ENCODE measurements around the gene ERO1B.
A peak's percentile ranks its signal among the peaks of the same experiment; 100 is the strongest.
"Not testable (repeated sequence)": the region's sequence is repeated elsewhere in the genome, so short reads cannot be mapped to it uniquely, and the experiment has no call there.

The ERO1B gene, protein sequence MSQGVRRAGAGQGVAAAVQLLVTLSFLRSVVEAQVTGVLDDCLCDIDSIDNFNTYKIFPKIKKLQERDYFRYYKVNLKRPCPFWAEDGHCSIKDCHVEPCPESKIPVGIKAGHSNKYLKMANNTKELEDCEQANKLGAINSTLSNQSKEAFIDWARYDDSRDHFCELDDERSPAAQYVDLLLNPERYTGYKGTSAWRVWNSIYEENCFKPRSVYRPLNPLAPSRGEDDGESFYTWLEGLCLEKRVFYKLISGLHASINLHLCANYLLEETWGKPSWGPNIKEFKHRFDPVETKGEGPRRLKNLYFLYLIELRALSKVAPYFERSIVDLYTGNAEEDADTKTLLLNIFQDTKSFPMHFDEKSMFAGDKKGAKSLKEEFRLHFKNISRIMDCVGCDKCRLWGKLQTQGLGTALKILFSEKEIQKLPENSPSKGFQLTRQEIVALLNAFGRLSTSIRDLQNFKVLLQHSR

DNA sequence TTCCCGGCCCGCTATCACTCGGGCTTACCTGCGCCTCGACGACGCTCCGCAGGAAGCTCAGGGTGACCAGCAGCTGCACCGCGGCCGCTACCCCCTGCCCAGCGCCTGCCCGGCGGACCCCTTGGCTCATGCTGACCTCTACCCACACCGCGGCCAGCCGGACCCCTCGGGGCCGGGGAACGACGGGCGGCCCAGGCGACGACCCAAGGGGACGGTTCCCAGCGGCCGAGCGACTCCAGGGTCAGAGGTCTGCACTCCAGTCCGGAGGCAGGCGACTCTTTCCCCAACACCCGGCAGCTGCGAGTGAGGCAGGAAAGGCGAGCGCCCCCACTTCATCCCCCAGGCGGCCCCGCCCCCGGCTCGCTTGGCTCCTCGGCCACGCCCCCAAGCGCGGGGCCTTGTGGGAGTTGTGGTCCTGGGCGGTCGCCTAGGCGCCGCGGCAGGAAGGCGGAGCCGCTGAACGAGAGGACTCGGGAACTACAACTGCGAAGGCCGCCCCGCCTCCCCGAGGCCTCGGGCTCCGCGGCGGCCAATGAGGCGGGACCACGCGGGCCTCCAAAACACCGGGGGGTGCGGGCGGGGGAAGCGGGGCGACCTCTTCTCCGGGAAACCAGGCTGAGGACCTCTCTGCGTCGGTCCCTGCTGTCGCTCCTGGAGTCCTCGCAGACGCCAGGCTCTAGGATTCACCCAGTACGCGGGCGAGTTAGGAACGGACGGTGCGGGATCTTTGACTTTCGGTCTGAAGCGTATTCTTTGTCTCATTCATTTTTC, at the start of gene ERO1B:
TSS of gene ERO1B (minus strand) at position 305 of the 771 bp plus-strand sequence. CDS start at position 130, 175 bp downstream.
- DNase-seq: peak; percentile 95

DNA sequence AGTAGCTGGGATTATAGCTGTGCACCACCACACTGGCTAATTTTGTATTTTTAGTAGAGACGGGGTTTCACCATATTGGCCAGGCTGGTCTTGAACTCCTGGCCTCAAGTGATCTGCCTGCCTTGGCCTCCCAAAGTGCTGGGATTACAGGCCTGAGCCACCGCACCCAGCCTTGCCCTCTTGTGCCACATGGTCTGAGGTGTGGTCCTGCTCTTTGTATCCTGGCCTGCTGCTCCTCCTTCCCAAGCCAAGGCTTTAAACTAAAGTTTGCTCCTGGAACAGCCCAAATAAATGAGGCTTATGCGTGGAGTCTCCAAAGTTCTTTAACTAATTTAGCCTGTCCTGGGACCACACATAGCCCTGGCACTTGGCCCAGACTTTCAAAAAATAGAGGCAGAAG, 49.7 kb upstream of the ERO1B start:
- not testable (repeated sequence) for DNase-seq

DNA sequence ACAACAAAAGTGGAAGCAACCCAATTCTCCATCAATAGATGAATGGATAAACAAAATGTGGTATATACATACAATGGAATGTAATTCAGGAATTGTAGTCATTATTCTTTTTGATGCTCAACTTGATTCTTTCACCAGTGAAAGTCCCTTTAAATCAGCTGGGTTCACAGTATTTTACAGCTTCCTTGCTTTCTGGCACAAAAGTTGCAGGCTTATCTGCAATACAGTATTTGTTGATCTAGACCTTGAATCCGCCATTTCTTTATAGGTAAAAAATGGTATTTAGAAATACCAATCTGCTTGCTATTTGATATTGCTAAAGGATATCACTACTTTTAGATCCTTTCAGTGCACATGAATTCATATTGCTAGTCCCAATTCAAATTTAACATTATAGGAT, 44.7 kb upstream of the ERO1B start:
- no peak for DNase-seq

DNA sequence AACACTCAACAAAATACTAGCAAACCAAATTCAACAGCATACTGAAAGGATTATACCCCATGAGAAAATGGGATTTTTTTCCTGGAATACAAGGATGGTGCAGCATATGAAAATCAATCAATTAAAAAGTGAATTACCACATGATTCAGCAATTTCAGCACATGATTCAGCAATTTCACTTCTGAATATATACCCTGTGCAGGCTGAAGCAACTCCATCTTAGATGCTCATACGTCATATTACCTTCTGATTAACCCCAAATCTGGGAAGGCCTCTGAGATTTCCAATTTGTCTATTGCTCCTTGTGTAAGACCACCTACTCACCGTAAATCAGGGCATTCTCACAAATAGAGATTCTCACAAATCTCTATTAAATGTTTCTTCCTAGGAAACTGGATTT, 43.8 kb upstream of the ERO1B start:
- no peak for DNase-seq

DNA sequence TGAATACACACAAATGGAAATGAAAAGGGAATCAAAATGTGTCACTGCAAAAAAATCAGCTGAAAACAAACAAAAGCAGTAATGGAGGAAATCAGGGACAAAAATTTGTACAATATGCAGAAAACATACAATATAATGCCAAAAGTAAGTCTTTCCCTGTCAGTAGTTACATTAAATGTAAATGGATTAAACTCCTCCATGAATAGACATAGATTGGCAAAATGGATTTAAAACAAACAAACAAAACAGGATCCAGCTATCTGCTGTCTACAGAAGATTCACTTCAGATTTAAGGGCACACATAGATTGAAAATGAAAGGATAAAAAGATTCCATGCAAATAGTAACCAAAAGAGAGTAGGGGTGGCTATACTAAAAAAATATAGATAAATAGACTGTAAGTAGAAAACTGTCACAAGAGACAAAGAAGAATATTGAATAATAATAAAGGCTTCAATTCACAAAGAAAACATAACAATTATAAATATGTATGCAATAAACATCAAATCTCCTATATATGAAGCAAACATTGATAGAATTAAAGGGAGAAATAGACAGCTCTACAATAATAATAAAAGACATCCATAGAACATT, 42.2 kb upstream of the ERO1B start:
- DNase-seq: no peak

DNA sequence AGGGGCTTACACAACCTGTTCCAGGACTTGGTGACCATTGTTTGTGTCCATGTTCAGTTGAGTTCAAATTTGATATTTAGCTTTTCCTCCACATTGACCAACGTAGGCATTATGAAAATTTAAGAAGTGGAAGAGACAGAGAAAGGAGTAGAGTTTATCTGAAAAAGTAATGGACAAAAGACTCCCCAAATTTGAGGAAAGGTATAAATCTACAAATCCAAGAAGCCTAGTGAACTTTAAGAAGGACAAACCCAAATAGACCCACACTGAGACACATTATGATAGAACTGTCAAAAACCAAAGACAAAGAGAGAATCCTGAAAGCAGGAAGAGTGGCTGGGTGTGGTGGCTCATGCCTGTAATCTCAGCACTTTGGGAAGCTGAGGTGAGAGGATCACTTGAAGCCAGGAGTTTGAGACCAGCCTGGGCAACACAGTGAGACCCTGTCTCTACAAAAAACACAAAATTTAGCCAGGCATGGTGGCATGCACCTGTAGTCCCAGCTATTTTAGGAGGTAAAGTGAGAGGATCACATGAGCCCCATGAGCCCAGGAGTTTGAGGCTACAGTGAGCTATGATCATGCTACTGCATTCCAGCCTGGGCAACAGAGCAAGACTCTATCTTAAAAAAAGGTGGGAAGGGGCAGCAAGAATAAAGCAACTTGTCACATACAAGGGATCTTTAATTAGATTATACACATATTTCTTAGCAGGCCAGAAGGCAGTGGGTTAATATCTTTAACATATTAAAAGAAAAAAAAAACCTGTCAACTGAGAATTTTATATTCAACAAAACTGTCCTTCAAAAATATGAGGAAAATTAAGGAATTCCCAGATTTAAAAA, 41.0 kb upstream of the ERO1B start:
- DNase-seq: no peak

DNA sequence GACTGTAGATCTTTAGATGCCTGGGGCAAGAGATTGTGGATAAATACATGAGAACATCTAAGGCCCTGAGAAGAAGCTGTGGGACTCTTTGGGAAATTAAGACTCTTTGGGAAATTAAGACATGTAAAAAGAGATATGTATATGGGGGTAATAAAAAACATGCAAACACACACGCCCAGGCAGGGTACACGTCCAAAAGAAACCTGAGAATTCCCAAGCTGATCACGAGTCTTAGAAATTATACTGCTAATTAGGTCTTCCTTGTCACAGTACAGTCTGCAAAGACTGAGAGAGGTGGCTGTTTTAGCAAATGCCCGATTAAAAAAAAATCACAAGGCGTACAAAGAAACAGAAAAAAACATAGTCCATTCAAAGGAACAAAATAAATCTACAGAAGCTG, 39.3 kb upstream of the ERO1B start:
- no peak for DNase-seq

DNA sequence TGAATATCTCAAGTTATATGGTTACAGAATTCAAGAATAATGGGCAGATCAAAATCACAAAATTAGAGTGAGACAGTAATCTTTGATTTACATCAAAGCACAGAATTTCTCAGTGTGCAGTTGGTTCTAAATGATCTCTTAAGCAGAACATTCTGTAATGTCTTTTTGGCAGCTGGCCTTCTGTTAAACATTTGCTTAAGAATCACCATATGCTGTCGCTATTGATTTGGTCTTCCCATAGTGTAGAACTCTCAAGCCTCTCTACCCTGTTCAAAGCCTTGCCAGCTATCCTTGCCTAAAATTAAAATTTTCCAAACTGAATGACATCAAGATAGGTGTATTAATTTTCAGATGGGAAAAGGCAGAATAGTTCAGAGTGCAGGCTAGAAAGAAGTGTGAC, 38.9 kb upstream of the ERO1B start:
- DNase-seq: no peak

DNA sequence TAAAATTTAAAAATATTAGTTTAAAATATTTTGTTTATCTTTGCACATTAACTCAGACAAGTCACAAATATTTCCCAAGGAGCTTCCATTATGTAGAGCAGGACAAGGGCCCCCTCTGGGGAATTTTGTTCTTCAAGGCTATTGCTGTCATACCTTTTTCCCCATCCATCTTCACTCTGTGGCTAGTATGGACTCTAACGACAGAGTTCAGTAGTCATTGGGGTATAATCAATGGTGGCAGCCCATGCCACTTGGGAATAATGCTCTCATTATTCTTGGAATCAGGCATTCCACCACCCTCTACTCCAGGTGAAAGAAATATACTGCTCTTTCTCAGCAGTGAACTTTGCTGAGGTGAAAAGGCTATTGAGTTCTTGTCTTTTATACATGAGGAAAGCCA, 38.5 kb upstream of the ERO1B start:
- no peak for DNase-seq

DNA sequence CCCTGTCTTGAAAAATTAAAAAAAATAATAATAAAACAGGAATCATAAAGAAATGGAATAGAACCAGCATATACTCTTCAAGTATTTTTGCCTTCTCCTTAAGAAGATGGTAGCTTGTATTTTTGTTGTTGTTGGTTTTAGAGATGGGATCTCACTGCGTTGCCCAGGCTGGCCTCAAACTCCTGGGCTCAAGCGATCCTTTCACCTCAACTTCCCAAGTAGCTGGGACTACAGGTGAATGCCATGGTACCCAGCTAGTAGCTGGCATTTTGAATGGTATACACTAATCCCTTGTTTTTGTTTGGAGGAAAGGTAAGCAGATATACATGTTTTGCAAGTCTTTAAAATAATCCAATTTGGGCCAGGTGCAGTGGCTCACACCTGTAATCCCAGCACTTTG, 34.7 kb upstream of the ERO1B start:
- DNase-seq: no peak

DNA sequence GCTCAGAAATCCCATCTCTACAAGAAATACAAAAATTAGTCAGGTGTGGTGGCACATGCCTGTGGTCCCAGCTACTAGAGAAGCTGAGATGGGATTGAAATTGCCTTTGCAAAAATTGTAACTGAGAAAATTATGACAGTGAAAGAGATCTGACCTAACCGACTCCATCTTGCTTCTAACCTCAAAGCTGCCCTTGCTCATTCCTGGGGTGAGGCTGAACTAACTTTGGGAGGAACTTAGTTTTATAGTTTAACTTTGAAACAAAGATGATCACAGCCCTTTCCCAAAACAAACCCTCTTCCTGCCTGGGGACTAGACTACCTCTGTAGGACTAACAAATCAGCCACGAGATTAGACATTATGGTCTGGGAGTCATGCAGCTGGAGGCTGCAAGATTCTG, 33.8 kb upstream of the ERO1B start:
- DNase-seq: no peak

DNA sequence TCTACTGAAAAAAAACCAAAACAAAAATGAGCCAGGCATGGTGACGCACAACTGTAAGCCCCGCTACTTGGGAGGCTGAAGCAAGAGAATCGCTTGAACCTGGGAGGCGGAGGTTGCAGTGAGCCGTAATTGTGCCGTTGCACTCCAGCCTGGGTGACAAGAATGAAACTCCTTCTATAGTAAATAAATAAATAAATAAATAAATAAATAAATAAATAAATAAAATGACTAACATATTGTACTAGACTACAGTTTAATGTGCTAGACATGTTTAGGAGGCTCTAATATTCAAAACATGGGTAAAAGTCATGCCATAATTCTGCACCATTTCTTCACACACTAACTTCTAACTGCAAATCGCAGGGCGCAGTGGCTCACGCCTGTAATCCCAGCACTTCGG, 33.3 kb upstream of the ERO1B start:
- DNase-seq: no peak

DNA sequence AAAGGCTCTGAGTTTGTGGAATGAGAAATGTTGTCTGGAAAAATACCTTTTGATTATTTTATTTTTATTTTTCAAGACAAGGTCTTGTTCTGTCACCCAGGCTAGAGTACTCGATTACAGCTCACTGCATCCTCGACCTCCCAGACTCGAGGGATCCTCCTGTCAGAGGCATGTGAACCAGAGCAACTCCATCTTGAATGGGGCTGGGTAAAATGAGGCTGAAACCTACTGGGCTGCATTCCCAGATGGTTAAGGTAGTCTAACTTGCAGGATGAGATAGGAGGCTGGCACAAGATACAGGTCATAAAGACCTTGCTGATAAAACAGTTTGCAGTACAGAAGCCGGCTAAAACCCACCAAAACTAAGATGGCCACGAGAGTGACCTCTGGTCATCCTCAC, 32.3 kb upstream of the ERO1B start:
- not testable (repeated sequence) for DNase-seq

DNA sequence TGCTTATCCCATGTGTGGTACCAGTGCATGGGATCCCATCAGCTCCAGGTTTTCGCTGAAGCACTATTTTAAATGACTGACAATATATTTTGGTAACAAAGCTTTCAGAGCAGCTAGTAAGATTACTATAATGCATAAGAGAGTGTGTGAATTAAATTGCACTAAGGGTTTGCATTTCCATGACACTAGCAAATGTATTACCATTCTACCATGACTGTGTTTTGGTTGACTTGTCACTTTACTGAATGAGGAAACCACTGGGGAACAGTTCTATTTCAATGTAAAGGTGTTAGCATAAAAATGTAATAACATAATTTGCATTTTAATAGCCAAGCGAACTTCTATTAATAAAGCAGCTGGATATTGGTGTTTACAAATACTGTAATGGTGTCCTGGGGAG, 31.7 kb upstream of the ERO1B start:
- no peak for DNase-seq

DNA sequence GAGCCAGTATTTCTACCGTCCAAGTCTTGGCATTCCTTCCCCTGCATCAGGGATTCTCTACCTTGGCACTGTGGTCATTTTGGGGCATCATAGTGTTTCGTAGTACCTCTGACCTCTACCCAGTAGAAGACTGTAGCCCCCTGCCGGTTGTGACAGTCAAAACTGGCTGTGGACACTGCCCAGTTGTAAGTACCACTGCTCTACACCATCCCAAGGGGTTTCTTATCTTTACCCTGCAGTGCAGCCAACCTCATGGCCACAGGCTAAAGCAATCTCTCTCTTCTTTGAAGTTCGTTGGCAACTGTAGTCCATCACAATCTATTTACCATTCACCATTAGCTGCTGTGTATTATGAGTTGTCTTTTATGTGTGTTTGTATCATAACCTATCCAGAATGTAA, 29.3 kb upstream of the ERO1B start:
- DNase-seq: no peak

DNA sequence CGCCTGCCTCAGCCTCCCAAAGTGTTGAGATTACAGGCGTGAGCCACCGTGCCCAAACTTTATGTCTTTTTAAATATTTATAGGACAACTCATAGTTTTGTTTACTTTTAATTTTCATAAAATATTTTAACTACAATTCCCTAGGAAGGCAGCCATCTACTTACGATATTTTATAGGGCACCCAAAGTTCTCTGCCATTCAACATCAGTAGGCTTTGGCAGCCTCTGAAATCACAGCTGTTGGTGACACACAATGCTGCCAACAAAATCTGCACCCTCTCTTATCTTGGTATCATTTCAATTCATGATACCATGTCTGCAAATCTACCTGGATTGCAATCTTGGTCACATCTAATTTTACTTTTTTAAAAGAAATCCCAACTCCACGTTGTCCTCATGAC, 27.1 kb upstream of the ERO1B start:
- no peak for DNase-seq

DNA sequence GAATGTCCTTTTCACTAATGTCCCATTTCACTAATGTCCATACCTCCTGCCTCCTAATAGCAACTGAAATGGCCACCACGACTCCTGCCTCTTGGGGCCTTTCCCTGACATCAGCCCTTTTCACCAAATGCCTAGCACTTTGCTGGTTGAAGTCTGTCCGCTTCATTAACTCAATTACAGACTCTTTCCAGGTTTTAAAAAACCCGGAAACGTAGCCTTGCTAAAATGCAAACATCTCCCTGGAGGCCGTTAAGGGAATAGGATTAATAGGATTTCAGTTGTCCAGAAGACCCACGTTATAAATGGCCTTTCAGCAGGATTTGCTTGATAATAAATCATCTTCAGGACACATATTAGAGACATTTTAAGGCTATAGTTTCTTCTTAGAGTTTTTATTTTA, 25.7 kb upstream of the ERO1B start:
- DNase-seq: no peak

DNA sequence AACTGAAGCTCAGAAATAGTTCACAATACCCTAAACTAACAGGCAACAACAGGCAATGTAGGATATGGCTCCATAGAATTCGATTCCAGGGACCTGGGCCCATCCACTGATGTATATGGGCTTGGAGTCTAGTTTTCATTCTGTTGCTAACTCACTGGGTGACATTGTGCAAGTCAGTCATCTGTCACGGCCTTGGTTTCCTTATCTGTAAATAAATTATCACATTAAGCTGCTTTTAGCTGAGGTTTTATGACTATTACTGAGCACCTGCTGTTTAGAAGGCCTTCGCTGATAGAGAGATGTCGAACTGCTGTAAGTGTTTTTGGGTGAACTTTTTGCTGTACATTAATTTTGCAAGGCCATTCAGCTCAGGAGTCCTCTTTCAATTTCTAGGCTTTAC, 22.9 kb upstream of the ERO1B start:
- DNase-seq: no peak

DNA sequence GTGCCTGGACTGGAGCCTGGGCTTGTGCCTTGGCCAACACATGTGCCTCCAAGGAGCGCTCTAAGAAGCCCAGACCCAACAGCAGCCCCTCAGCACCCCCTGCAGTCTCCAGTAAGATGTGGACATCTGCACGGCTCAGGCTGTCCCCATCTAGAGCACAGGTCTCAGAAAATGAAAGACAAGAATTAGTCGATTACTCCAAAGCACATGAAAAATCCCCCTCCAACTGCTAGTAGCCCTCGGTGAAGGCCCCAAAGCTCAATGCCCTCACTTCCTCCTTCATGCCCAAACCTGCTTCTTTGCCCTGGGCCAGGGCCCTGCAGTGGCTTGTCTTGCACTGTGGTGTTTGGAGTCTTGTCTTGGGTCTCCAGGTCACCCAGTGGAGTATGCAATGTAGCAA, 21.9 kb upstream of the ERO1B start:
- no peak for DNase-seq

DNA sequence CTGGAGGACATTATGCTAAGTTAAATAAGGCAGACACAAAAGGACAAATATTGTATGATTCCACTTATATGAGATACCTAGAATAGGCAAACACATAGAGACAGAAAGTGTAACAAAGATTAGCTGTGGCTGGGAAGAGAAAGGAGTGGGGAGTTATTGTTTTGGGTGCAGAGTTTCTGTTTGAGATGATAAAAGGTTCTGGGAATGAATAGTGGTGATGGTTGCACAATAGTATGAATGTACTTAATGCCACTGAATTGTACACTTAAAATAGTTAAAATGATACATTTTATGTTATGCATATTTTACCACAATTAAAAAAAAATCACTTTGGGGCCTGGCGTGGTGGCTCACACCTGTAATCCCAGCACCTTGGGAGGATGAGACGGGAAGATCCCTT, 21.2 kb upstream of the ERO1B start:
- no peak for DNase-seq

DNA sequence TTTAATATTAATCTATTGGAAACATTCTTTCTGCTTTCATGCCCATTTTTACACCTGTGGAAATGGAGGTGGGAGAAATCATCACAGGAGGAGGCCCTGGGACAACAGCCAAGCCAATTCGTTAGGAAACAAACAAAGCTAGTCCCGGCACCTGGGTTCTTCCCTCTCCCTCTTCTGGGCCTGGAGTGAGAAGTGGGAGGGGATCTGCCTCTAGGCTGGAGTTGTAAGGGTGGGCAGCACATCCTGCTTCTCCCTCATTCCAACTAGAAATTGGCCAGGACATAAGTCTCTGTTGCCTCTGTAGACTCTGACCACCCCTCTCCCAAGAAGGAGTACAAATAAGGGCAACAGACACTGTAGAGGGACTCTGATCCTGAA, 20.2 kb upstream of the ERO1B start:
- peak; percentile 32 for DNase-seq

DNA sequence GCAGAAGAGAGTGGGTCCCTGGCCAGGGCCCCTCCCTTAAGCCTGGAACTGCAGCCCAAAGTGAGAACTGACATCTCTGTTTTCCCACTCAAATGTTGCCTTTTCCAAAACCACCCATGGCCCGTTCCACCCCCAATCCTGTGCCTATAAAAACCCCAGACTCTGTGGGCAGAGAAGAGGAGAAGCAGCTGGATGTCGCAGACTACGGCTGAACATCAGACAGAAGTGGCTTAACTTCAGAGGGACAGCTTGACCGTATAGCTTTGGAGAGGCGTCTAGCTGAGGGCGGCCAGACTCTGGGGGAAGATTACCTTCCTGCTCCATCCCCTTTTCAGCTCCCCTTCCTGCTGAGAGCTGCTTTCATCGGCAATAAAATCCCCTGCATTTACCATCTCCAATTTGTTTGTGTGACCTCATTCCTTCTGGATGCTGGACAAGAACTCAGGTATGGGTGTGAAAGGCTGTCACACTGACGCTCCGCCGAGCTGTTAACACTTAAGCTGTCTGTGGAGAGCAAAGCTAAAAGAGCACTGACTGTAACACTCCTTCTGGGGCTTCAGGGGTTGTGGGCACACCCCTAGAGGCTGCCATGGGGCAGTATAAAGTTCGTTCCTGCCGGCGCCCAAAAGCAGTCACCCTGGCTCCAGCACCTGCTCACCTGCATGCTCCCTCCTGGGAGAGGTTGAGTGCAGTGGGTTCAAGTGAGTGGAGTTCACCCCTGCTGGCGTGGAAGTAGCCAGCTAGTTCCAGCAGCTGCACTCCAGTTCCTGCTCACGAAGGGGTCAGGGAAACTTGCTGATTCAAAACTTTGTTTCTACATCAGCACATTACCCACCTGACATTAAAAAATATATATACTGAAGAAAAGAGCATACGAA, 19.6 kb upstream of the ERO1B start:
- DNase-seq: peak; percentile 33

Measured in NCI-H2029 (cell line).